GM12878 (cell line): ENCODE results near the gene ROCK1. TPM values are rescaled to one million over a fixed set of nuclear protein-coding genes. Genes with fewer than 3 reads are reported as not detected.

Experiments
- ATAC-seq: fragments of 200-7000 bp; cut with Tn5 transposase; 3 replicates; pipeline ENCODE4 v1.9.1; 2020; ENCODE audit warnings: mild to moderate bottlenecking, moderate library complexity
- BruUV-seq: library from RNA; stranded (reverse); fragments of 400-500 nt; replicated peaks from 2 replicates; lab custom pipeline; 2021; lab: Mats Ljungman, UMichigan
- CTCF ChIA-PET: fragments of 300-600 bp; sonication (Branson Sonifier 250); formaldehyde crosslinking; extraction: SDS; loops from one replicate; lab custom pipeline; 2021; ENCODE audit warnings: inconsistent platforms; lab: Yijun Ruan, JAX
- POLR2A ChIA-PET: fragments of 350-600 bp; formaldehyde crosslinking; extraction: SDS; loops from one replicate; lab custom pipeline; 2021; ENCODE audit warnings: inconsistent platforms; lab: Charles Lee
- RAD21 ChIA-PET: fragments of 300-600 bp; sonication (Branson Sonifier 250); formaldehyde crosslinking; loops from one replicate; lab custom pipeline; 2023; ENCODE audit warnings: antibody characterized with exemption; ENCODE audit not compliant: unreplicated experiment; lab: Charles Lee
- SMC1A ChIA-PET: fragments of 300-600 bp; sonication (Branson Sonifier 250); formaldehyde crosslinking; loops from one replicate; lab custom pipeline; 2023; ENCODE audit not compliant: unreplicated experiment, uncharacterized antibody; lab: Charles Lee
- DNase-seq: peaks from one replicate; pipeline ENCODE4 v3.0.0-alpha.2; 2011; ENCODE audit warnings: low read depth, low spot score
- FAIRE-seq: peaks from 3 replicates; lab custom pipeline; 2011; peaks lifted over from hg19 to GRCh38; lab: Jason Lieb, UNC
- H2AFZ ChIP-seq: 2 replicates; pipeline ENCODE4 v1.6.0; 2011; ENCODE audit warnings: low read depth, low read length, control low read depth; ENCODE audit not compliant: control insufficient read depth
- H3K27ac ChIP-seq: 2 replicates; pipeline ENCODE4 v1.5.1; 2011; ENCODE audit warnings: control low read depth; ENCODE audit not compliant: control insufficient read depth, insufficient read depth
- H3K27me3 ChIP-seq, 2 experiments: replicated peaks in 1 of 2; 2 replicates each; pipeline versions ENCODE4 v1.6.0 to v1.6.1; 2011; ENCODE audit warnings: low read length in 1 of 2; ENCODE audit not compliant: control insufficient read depth in 2 of 2, insufficient read depth in 2 of 2
- H3K36me3 ChIP-seq, 2 experiments: 2 replicates each; pipeline ENCODE4 v1.5.1; 2011; ENCODE audit warnings: low read length in 1 of 2; ENCODE audit not compliant: control insufficient read depth in 2 of 2, insufficient read depth in 2 of 2
- H3K4me1 ChIP-seq: 2 replicates; pipeline ENCODE4 v1.6.1; 2011; ENCODE audit warnings: mild to moderate bottlenecking, low read length, moderate library complexity, mixed read lengths; ENCODE audit not compliant: control insufficient read depth, insufficient read depth
- H3K4me2 ChIP-seq: 2 replicates; pipeline ENCODE4 v1.6.0; 2011; ENCODE audit warnings: control low read depth; ENCODE audit not compliant: control insufficient read depth, insufficient read depth
- H3K4me3 ChIP-seq: fragments of 200-600 bp; sonication (generic); 2 replicates; pipeline ENCODE4 v1.5.1; 2016
- H3K79me2 ChIP-seq: 2 replicates; pipeline ENCODE4 v1.6.0; 2011; ENCODE audit warnings: low read length; ENCODE audit not compliant: control insufficient read depth, insufficient read depth
- H3K9ac ChIP-seq: 2 replicates; pipeline ENCODE4 v1.8.0; 2011; ENCODE audit warnings: low read length, control low read depth, mixed read lengths; ENCODE audit not compliant: control insufficient read depth, insufficient read depth
- H3K9me3 ChIP-seq: replicated peaks from 3 replicates; pipeline ENCODE4 v1.5.1; 2011; ENCODE audit warnings: mild to moderate bottlenecking, low read length; ENCODE audit not compliant: control insufficient read depth, insufficient read depth
- H4K20me1 ChIP-seq: 2 replicates; pipeline ENCODE4 v1.6.0; 2011; ENCODE audit not compliant: control insufficient read depth, insufficient read depth
- BMI1 ChIP-seq: fragments of 450-650 bp; IDR thresholded peaks from 2 replicates; pipeline ENCODE4 v1.6.1; 2016; ENCODE audit warnings: mild to moderate bottlenecking, moderate library complexity, borderline replicate concordance
- CHD4 ChIP-seq: fragments of 200-600 bp; sonication (generic); IDR thresholded peaks from 2 replicates; pipeline ENCODE4 v1.6.1; 2016; ENCODE audit warnings: mild to moderate bottlenecking
- EGR1 ChIP-seq, 2 experiments: IDR thresholded peaks; 1 replicate in 1 of 2; 2 replicates in 1 of 2; pipeline ENCODE4 v1.6.1; 2011 to 2012; ENCODE audit warnings: low read depth in 2 of 2, low read length in 2 of 2, borderline replicate concordance in 1 of 2, mild to moderate bottlenecking in 1 of 2, moderate library complexity in 1 of 2
- HDGF ChIP-seq: fragments of 450-650 bp; IDR thresholded peaks from 2 replicates; pipeline ENCODE4 v1.6.1; 2016; ENCODE audit warnings: antibody characterized with exemption
- HSF1 ChIP-seq: fragments of 150-350 bp; IDR thresholded peaks from 2 replicates; pipeline ENCODE4 v1.6.1; 2014; ENCODE audit warnings: mild to moderate bottlenecking, low read depth, low read length
- IRF5 ChIP-seq: fragments of 450-650 bp; IDR thresholded peaks from 2 replicates; pipeline ENCODE4 v1.6.1; 2017; ENCODE audit warnings: borderline replicate concordance
- NFXL1 ChIP-seq: fragments of 450-650 bp; IDR thresholded peaks from 2 replicates; pipeline ENCODE4 v1.6.1; 2017; ENCODE audit warnings: antibody characterized with exemption, mild to moderate bottlenecking, borderline replicate concordance
- PAX8 ChIP-seq: fragments of 450-650 bp; IDR thresholded peaks from 2 replicates; pipeline ENCODE4 v1.6.1; 2017; ENCODE audit warnings: mild to moderate bottlenecking, moderate library complexity
- REST ChIP-seq: IDR thresholded peaks from 2 replicates; pipeline ENCODE4 v1.6.1; 2012; ENCODE audit warnings: mild to moderate bottlenecking, low read depth, low read length
- SMAD1 ChIP-seq: fragments of 450-650 bp; IDR thresholded peaks from 2 replicates; pipeline ENCODE4 v1.6.1; 2018; ENCODE audit warnings: mild to moderate bottlenecking, low read depth; ENCODE audit not compliant: partially characterized antibody
- STAT3 ChIP-seq: IDR thresholded peaks from 2 replicates; pipeline ENCODE4 v1.6.1; 2011; ENCODE audit warnings: low read depth, low read length, improper control_type of control experiment
- ZBTB11 ChIP-seq: fragments of 450-650 bp; formaldehyde crosslinking; IDR thresholded peaks from 2 replicates; pipeline ENCODE4 v1.5.0; 2022; ENCODE audit warnings: mild to moderate bottlenecking, missing genetic modification characterization
- in situ Hi-C: fragments of 300-500 bp; cut with MboI; formaldehyde crosslinking; loops from 9 replicates; pipeline ENCODE4 v1.14.3; 2018; ENCODE audit warnings: mixed read lengths
- intact Hi-C: fragments of 100-400 bp; cut with micrococcal nuclease; formaldehyde crosslinking; loops from one replicate; pipeline ENCODE4 v1.14.2; 2022; ENCODE audit not compliant: unreplicated experiment
- polyA plus RNA-seq, 11 experiments: library from polyadenylated mRNA; depleted of rRNA in 4 of 11; unstranded in 6 of 11; stranded (reverse) in 5 of 11; fragments of >200 nt; fragmentation: Nextera tagmentation in 4 of 11; fragmentation: Illumina TruSeq in 1 of 11; extraction: Ambion mirVana in 4 of 11; extraction: Trizol in 1 of 11; gene quantifications; 1 replicate in 1 of 11; 2 replicates in 10 of 11; pipeline versions ENCODE4 v1.2.1 to v1.2.3, GENCODE V29; 2011 to 2016; ENCODE audit warnings: inconsistent platforms in 2 of 11, missing spikeins in 2 of 11, low read depth in 1 of 11
- total RNA-seq, 4 experiments: library from RNA; depleted of rRNA in 3 of 4; stranded (reverse); fragments of >200 nt in 3 of 4; fragmentation: Illumina TruSeq in 1 of 4; extraction: Trizol in 1 of 4; gene quantifications; 2 replicates each; pipeline versions ENCODE4 v1.2.1 to v1.2.3, GENCODE V29; 2013 to 2021

The ROCK1 gene
- total and polyA plus RNA-seq, 10 of the 15 experiments (the other 5 are each of a cell fraction or from before 2014, with no cell fraction given), result 14.8 to 46.6 (median 29.5) TPM

- TF ChIP-seq REST (no peak), HDGF (no peak), STAT3 (no peak)
Measured at GRCh38 chr18:20975077-20975476, 136.5 kb downstream of the ROCK1 start (continued).

GRCh38 chr18:20971886-20972267, 139.7 kb downstream of the ROCK1 start:
- no TSS peak for BruUV-seq
- RAD21 ChIA-PET, result no interaction called here
- TF ChIP-seq NFXL1, result no peak
- TF ChIP-seq EGR1 (IDR thresholded peaks at IDR 0.05; ENCODE audit: borderline replicate concordance in 1 of 2, low read depth in 2 of 2, low read length in 2 of 2), result no peak
- no peak for TF ChIP-seq BMI1
- no peak for TF ChIP-seq HSF1
- TF ChIP-seq PAX8, result no peak
- TF ChIP-seq IRF5, result no peak
- no peak for TF ChIP-seq CHD4
- TF ChIP-seq ZBTB11 (CRISPR knock-in tag), result no peak
- TF ChIP-seq SMAD1, result no peak

More at GRCh38 chr18:20971886-20972267, 139.7 kb downstream of the ROCK1 start:
- in situ Hi-C loops, result loop anchor here (5.0 kb wide), 1 partner anchor 205 kb away; no protein-coding TSS in a partner anchor
- FAIRE-seq (no peak), ATAC-seq (peak; percentile 85), DNase-seq (no peak)
- Histone ChIP-seq H3K4me1 (no peaks in the 10 kb centered on the region), H3K79me2 (no peaks in the 10 kb centered on the region), H3K9ac (no peak overlapping the region), H3K27me3 (no peaks in the 10 kb centered on the region), H3K4me3 (no peak overlapping the region), H2AFZ (no peak overlapping the region), H4K20me1 (no peaks in the 10 kb centered on the region), H3K4me2 (no peak overlapping the region), H3K36me3 (peaks cover 0 to 7% of the 10 kb centered on the region in 2 experiments; a peak in 2 of 4 replicates), H3K9me3 (no peaks in the 10 kb centered on the region), H3K27ac (no peak overlapping the region)
- ChIA-PET SMC1A (no interaction called here), POLR2A (interaction anchor here (1.0 kb wide), 1 partner anchor 49 kb away, joined by 3 read pairs; no protein-coding TSS in a partner anchor), CTCF (interaction anchor here (1.3 kb wide), 1 partner anchor 9 kb away, joined by 4 read pairs; no protein-coding TSS in a partner anchor)
- intact Hi-C loops, result loop anchor here (2.0 to 5.0 kb wide), 2 partner anchors 165 to 207 kb away; no protein-coding TSS in a partner anchor
